ENCODE data around the gene MAN1A1. TPM values are rescaled to one million over a fixed set of nuclear protein-coding genes. Genes with fewer than 3 reads are reported as not detected.

Gene MAN1A1
- total RNA-seq, 1 donor from 2014 or later, result 2.9 TPM

DNA sequence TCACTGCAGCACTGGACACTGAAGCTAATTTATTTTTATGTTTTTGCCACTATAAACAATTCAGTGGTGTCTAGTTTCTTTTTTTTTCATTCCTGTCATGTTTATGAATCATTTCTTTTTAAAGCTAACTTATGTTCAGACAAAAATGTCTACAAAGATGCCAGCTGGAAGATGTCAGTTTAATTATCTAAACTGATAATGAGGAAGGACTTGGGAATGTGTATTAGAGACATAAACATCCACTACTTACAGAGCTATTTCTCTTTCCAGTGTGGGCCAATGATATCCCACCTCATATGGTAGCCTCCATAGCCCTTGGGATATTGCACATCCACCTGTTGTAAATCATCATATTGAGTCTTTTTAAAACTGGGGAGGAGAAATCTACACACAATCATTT lies 139.0 kb downstream of the MAN1A1 start:
- H3K27me3 ChIP-seq (ENCODE audit: control insufficient read depth, insufficient read depth, low read length), result no peaks in the 10 kb centered on the region

DNA sequence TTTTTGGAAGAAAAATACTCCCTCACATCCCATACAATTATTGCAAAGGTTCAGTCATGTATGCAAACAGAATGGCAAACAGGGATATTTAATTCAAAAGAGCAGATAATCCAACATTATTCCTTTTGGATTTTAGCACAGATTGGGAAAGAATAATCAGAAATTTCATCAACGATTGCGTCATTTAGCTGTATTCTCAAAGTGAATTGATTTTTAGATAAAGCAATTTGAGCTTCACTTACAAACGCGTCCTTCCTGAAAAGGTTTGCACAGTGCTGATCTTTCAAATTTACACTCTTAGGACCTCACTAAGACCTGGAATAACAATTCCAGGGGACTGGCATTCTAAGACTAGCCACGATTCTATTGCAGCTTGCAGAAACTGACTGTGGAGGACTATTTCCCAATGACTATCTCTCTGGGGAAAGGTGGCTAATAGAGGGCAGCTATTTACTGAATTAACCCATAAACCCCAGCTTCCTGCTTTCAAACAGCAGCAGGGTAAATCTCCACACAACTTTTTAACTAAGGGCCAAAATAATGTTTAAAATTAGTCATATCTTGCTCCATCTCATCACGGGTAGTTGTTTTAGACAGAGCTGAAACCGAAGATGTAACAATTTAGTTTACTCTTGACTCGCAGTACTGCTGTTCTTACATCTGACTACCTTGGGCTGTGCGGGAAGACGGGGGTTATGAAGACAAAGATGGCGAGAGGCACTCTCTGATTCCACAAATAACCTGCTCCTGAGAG lies 139.9 kb downstream of the MAN1A1 start:
- FAIRE-seq (no peak), DNase-seq (ENCODE audit: low read depth) (no peak)
- no peaks in the 10 kb centered on the region for H3K27me3 ChIP-seq (ENCODE audit: control insufficient read depth, insufficient read depth, low read length)
- H3K36me3 ChIP-seq (ENCODE audit: control insufficient read depth, insufficient read depth, low read length), result no peaks in the 10 kb centered on the region
- TF ChIP-seq, protein P1, sequence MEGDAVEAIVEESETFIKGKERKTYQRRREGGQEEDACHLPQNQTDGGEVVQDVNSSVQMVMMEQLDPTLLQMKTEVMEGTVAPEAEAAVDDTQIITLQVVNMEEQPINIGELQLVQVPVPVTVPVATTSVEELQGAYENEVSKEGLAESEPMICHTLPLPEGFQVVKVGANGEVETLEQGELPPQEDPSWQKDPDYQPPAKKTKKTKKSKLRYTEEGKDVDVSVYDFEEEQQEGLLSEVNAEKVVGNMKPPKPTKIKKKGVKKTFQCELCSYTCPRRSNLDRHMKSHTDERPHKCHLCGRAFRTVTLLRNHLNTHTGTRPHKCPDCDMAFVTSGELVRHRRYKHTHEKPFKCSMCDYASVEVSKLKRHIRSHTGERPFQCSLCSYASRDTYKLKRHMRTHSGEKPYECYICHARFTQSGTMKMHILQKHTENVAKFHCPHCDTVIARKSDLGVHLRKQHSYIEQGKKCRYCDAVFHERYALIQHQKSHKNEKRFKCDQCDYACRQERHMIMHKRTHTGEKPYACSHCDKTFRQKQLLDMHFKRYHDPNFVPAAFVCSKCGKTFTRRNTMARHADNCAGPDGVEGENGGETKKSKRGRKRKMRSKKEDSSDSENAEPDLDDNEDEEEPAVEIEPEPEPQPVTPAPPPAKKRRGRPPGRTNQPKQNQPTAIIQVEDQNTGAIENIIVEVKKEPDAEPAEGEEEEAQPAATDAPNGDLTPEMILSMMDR (IDR thresholded peaks at IDR 0.05; ENCODE audit: insufficient read depth, low read length, severe bottlenecking), result no peak
- no peak overlapping the region for H3K4me3 ChIP-seq (ENCODE audit: low read depth, low read length)

More for the DNA sequence above, 139.0 kb downstream of the MAN1A1 start:
- no peaks in the 10 kb centered on the region for H3K36me3 ChIP-seq (ENCODE audit: control insufficient read depth, insufficient read depth, low read length)
- no peak overlapping the region for H3K4me3 ChIP-seq (ENCODE audit: low read depth, low read length)
- TF ChIP-seq, protein P1 (IDR thresholded peaks at IDR 0.05; ENCODE audit: insufficient read depth, low read length, severe bottlenecking), result no peak
- no peak for FAIRE-seq
- DNase-seq (ENCODE audit: low read depth), result no peak

DNA sequence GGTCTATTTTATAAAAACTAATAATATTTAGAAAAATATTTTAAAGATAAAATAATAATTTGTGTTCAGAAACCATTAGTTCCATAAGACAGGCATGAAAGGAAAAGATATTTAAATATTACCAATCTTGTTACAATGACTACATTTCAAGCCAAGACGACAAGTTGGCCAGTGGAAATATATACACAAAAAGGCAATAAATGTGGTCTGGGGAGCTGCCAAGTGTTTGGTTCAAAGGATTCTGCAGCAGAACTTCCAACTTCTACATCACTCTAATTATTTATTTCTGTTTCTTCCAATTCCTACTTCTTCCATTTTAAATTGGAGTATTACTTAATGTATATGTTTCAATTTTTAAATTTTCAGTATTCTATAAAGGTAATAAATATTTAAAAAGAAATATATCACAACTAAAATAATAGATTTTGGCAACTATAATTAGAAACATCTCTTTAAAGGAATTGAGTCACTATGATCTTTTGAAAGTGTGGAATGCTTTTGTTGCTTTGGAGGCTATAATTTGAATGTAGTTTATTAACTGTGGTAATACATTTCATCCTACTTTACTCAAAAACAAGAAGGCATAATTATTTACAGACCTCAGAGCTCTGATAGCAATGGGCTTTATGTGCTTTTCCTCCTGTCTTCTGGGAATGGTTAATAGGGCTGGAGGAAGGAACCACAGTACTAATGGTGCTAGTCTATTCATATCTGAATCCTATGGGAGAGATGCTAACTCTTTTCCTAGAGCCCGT lies 141.4 kb downstream of the MAN1A1 start:
- H3K4me3 ChIP-seq (ENCODE audit: low read depth, low read length), result no peak overlapping the region
- no peak for FAIRE-seq
- TF ChIP-seq, protein P1 (IDR thresholded peaks at IDR 0.05; ENCODE audit: insufficient read depth, low read length, severe bottlenecking), result no peak
- no peaks in the 10 kb centered on the region for H3K36me3 ChIP-seq (ENCODE audit: control insufficient read depth, insufficient read depth, low read length)
- no peak for DNase-seq (ENCODE audit: low read depth)
- H3K27me3 ChIP-seq (ENCODE audit: control insufficient read depth, insufficient read depth, low read length), result no peaks in the 10 kb centered on the region

DNA sequence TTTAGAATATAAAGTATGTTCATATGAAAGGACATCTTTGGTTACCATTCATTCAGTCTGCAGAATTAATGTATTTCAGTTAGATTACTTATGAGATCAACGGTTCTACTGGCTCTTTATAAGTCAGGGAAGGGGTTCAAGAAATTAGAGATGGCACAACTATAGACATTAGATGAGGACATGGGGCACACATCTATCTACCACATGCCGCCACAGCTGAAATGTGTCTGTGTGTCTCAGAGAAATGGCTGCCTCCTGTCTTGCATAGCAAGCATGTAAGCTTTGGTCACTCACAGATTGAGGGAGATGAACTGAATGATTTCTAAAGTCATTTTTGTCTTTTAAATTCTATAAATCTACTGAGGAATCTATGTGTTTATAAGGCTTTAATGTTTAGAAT lies 142.2 kb downstream of the MAN1A1 start:
- DNase-seq (ENCODE audit: low read depth) (no peak), FAIRE-seq (no peak)
- Histone ChIP-seq H3K27me3 (ENCODE audit: control insufficient read depth, insufficient read depth, low read length) (no peaks in the 10 kb centered on the region), H3K4me3 (ENCODE audit: low read depth, low read length) (no peak overlapping the region), H3K36me3 (ENCODE audit: control insufficient read depth, insufficient read depth, low read length) (no peaks in the 10 kb centered on the region)
- TF ChIP-seq, protein P1 (IDR thresholded peaks at IDR 0.05; ENCODE audit: insufficient read depth, low read length, severe bottlenecking), result no peak

DNA sequence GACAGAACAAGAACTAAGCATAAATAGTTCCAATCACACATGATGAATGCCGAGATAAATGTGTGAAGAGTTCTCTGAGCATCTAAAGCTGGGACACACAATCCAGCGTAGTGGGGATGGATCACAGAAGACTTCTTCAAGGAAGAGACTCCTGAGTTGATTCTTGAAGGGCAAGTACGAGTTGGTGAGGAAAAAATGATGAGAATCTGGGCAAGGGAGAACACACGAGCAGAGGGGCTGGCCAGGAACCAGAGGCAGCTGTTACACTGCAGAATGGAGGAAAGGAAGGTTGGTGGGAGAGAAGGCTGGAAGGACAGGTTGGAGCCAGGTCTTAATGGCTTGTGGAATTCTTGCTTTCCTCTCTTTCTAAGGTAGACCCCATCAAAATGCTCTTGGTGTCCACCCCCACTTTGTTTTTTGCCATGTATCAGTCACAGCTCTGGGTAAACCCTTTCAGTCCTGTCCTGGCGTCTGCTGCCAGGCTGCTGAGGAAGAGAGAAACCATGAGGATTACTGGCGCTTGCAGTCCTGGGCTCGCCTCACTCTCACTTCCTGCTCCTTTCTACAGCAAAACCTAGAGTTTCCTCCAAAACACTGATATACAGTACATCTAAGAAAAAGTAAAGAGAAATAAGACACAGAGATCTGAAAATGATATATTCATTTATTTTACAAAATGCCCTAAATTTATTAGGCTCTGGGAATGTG lies 143.5 kb downstream of the MAN1A1 start:
- Histone ChIP-seq H3K27me3 (ENCODE audit: control insufficient read depth, insufficient read depth, low read length) (no peaks in the 10 kb centered on the region), H3K4me3 (ENCODE audit: low read depth, low read length) (no peak overlapping the region), H3K36me3 (ENCODE audit: control insufficient read depth, insufficient read depth, low read length) (no peaks in the 10 kb centered on the region)
- DNase-seq (ENCODE audit: low read depth) (no peak), FAIRE-seq (no peak)
- TF ChIP-seq, protein P1 (IDR thresholded peaks at IDR 0.05; ENCODE audit: insufficient read depth, low read length, severe bottlenecking), result no peak

Data from bronchial epithelial cell (primary cell).